CD4-positive, alpha-beta memory T cell (primary cell): Measurements from ENCODE around the gene CYP21A2. TPM values are rescaled to one million over a fixed set of nuclear protein-coding genes. Genes with fewer than 3 reads are reported as not detected.
"Not testable (repeated sequence)": the region's sequence is repeated elsewhere in the genome, so short reads cannot be mapped to it uniquely, and the experiment has no call there.

ENCODE experiments used
- CTCF ChIA-PET: fragments of 350-600 bp; sonication (Branson Sonifier 250); formaldehyde crosslinking; loops from one replicate; lab custom pipeline; 2021; ENCODE audit warnings: inconsistent platforms; ENCODE audit not compliant: partially characterized antibody; lab: Charles Lee
- POLR2A ChIA-PET: fragments of 350-600 bp; sonication (Branson Sonifier 250); formaldehyde crosslinking; loops from one replicate; lab custom pipeline; 2021; ENCODE audit not compliant: partially characterized antibody; lab: Charles Lee
- DNase-seq, 5 donors: peaks; one replicate each; pipeline versions ENCODE4 v3.0.0 to v3.0.0-alpha.2; 2020 to 2022; ENCODE audit warnings: mixed read lengths in 1 of 5
- H3K27ac ChIP-seq: one replicate; pipeline ENCODE4 v1.7.0; 2013; ENCODE audit warnings: low read depth, low read length
- H3K27me3 ChIP-seq: 2 replicates; pipeline ENCODE4 v1.7.0; 2013; ENCODE audit warnings: mild to moderate bottlenecking, low read length, moderate library complexity; ENCODE audit not compliant: insufficient read depth
- H3K36me3 ChIP-seq: 2 replicates; pipeline ENCODE4 v1.7.0; 2013; ENCODE audit warnings: mild to moderate bottlenecking, low read length, moderate library complexity; ENCODE audit not compliant: insufficient read depth
- H3K4me1 ChIP-seq: 2 replicates; pipeline ENCODE4 v1.7.0; 2013; ENCODE audit warnings: mild to moderate bottlenecking, low read length, moderate library complexity; ENCODE audit not compliant: insufficient read depth
- H3K4me3 ChIP-seq, 2 donors: one replicate each; pipeline ENCODE4 v1.7.0; 2013; ENCODE audit warnings: low read length in 2 of 2, mild to moderate bottlenecking in 1 of 2
- H3K9me3 ChIP-seq, 2 donors: one replicate each; pipeline ENCODE4 v1.7.0; 2013; ENCODE audit warnings: low read length in 2 of 2, control low read depth in 1 of 2; ENCODE audit not compliant: control insufficient read depth in 1 of 2
- H3K27ac Mint-ChIP-seq, 7 donors: one replicate each; pipeline ENCODE4 v1.8.0; 2020 to 2021; ENCODE audit warnings: mixed read lengths in 7 of 7, mild to moderate bottlenecking in 6 of 7, inconsistent platforms in 3 of 7, moderate library complexity in 3 of 7
- H3K27me3 Mint-ChIP-seq, 2 donors: one replicate each; pipeline ENCODE4 v1.8.0; 2020 to 2021; ENCODE audit warnings: mixed read lengths in 2 of 2
- H3K36me3 Mint-ChIP-seq, 2 donors: one replicate each; pipeline ENCODE4 v1.8.0; 2020 to 2021; ENCODE audit warnings: mixed read lengths in 2 of 2, inconsistent platforms in 1 of 2, mild to moderate bottlenecking in 1 of 2
- H3K4me1 Mint-ChIP-seq, 4 donors: one replicate each; pipeline ENCODE4 v1.8.0; 2020 to 2021; ENCODE audit warnings: mixed read lengths in 4 of 4, mild to moderate bottlenecking in 1 of 4
- H3K4me3 Mint-ChIP-seq, 8 donors: one replicate each; pipeline ENCODE4 v1.8.0; 2020 to 2021; ENCODE audit warnings: mixed read lengths in 8 of 8, mild to moderate bottlenecking in 7 of 8, moderate library complexity in 6 of 8, inconsistent platforms in 3 of 8
- H3K9me3 Mint-ChIP-seq, 8 donors: one replicate each; pipeline ENCODE4 v1.8.0; 2020 to 2021; ENCODE audit warnings: mixed read lengths in 8 of 8, mild to moderate bottlenecking in 5 of 8, inconsistent platforms in 3 of 8, moderate library complexity in 1 of 8
- intact Hi-C: fragments of 100-400 bp; cut with micrococcal nuclease; formaldehyde crosslinking; loops from one replicate; pipeline ENCODE4 v1.15.1; 2023
- polyA plus RNA-seq, 2 donors: library from polyadenylated mRNA; unstranded; fragments of 300-500 nt; fragmentation: Illumina TruSeq; gene quantifications; one replicate each; pipeline ENCODE4 v1.2.3, GENCODE V29; 2021
- total RNA-seq, 2 experiments: library from RNA; stranded (reverse); gene quantifications; one replicate each; pipeline ENCODE4 v1.2.3, GENCODE V29; 2021

Gene CYP21A2
- total and polyA plus RNA-seq, 4 experiments from 2014 or later, result 0.39 to 0.61 TPM; not detected in 2

DNA sequence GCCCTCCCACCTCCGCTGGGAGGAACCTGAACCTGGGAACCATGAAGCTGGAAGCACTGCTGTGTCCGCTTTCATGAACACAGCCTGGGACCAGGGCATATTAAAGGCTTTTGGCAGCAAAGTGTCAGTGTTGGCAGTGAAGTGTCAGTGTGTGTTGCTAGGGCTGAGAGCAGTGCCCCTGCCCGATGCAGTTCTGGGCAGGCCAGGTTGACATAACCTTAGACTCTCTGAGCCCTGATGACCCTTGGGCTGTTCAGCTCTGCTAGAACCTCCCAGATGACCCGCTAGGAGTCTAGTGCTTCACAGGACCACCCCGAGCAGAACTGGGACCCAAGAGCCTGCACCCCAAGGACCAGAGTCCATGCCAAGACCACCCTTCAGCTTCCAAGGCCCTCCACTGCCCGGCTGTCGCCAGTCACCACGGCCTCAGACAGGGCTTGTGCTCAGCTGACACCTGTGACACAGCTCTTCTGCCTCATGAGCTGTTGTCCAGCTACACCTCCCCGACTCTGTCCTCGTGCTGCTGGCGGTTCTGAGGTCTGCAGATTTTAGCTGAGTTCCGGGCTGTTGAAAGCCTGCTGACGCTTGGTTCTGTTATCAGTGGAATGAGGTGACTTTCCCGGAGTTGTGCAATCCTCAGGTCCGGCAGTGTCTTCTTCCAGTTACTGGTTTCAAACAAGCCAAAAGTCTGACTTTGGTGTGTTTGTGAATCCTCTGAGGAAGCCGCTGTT, 2.8 kb upstream of the CYP21A2 start:
- H3K27me3 ChIP-seq, H3K27ac Mint-ChIP-seq, intact Hi-C loops, POLR2A ChIA-PET, H3K9me3 ChIP-seq, H3K36me3 ChIP-seq, H3K4me3 ChIP-seq, CTCF ChIA-PET, H3K27me3 Mint-ChIP-seq, DNase-seq, H3K27ac ChIP-seq, H3K4me3 Mint-ChIP-seq, H3K9me3 Mint-ChIP-seq, H3K4me1 ChIP-seq, H3K36me3 Mint-ChIP-seq: not testable (repeated sequence)
- peaks cover 6 to 10% (median 7%) of the 10 kb centered on the region in 4 donors for H3K4me1 Mint-ChIP-seq

DNA sequence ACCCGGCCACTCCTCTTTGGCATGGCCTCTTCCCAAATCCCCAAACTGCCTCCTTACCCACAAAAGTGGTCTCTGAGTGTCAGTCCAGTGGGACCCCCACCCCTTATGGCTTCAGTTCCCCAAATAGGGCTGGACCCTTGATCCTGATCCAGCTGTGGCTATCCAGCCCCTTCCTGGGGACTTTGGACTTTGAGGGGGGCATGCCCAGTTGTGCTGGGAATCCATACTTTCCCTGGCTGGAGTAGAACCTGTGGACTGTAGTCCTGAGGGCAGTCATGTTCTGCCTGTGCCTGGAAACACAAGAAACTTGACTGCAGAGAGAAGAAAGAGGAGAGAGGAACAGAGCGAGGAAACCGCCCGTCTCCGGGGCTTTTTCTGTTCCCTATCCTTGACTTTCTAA, 1.1 kb upstream of the CYP21A2 start:
- H3K9me3 Mint-ChIP-seq, H3K36me3 ChIP-seq, H3K27ac ChIP-seq, H3K27ac Mint-ChIP-seq, H3K27me3 ChIP-seq, H3K4me1 ChIP-seq, H3K4me3 Mint-ChIP-seq, DNase-seq, H3K36me3 Mint-ChIP-seq, H3K27me3 Mint-ChIP-seq, H3K4me3 ChIP-seq, H3K9me3 ChIP-seq, CTCF ChIA-PET, POLR2A ChIA-PET, intact Hi-C loops: not testable (repeated sequence)
- peaks cover 6 to 10% (median 7%) of the 10 kb centered on the region in 4 donors for H3K4me1 Mint-ChIP-seq

DNA sequence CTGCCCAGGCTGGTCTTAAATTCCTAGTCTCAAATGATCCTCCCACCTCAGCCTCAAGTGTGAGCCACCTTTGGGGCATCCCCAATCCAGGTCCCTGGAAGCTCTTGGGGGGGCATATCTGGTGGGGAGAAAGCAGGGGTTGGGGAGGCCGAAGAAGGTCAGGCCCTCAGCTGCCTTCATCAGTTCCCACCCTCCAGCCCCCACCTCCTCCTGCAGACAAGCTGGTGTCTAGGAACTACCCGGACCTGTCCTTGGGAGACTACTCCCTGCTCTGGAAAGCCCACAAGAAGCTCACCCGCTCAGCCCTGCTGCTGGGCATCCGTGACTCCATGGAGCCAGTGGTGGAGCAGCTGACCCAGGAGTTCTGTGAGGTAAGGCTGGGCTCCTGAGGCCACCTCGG, 663 bp downstream of the CYP21A2 start:
- H3K27ac Mint-ChIP-seq, H3K9me3 Mint-ChIP-seq, H3K4me3 Mint-ChIP-seq, H3K9me3 ChIP-seq, DNase-seq, H3K27me3 ChIP-seq, intact Hi-C loops, POLR2A ChIA-PET, H3K4me1 ChIP-seq, H3K36me3 Mint-ChIP-seq, H3K27me3 Mint-ChIP-seq, H3K27ac ChIP-seq, H3K36me3 ChIP-seq, H3K4me3 ChIP-seq, CTCF ChIA-PET: not testable (repeated sequence)
- peaks cover 6 to 10% (median 7%) of the 10 kb centered on the region in 4 donors for H3K4me1 Mint-ChIP-seq

DNA sequence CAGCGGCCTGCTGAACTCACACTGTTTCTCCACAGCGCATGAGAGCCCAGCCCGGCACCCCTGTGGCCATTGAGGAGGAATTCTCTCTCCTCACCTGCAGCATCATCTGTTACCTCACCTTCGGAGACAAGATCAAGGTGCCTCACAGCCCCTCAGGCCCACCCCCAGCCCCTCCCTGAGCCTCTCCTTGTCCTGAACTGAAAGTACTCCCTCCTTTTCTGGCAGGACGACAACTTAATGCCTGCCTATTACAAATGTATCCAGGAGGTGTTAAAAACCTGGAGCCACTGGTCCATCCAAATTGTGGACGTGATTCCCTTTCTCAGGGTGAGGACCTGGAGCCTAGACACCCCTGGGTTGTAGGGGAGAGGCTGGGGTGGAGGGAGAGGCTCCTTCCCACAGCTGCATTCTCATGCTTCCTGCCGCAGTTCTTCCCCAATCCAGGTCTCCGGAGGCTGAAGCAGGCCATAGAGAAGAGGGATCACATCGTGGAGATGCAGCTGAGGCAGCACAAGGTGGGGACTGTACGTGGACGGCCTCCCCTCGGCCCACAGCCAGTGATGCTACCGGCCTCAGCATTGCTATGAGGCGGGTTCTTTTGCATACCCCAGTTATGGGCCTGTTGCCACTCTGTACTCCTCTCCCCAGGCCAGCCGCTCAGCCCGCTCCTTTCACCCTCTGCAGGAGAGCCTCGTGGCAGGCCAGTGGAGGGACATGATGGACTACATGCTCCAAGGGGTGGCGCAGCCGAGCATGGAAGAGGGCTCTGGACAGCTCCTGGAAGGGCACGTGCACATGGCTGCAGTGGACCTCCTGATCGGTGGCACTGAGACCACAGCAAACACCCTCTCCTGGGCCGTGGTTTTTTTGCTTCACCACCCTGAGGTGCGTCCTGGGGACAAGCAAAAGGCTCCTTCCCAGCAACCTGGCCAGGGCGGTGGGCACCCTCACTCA, 1.4 kb downstream of the CYP21A2 start:
- H3K4me3 ChIP-seq, H3K9me3 Mint-ChIP-seq, H3K27ac Mint-ChIP-seq, H3K27ac ChIP-seq, H3K36me3 Mint-ChIP-seq, DNase-seq, H3K4me3 Mint-ChIP-seq, POLR2A ChIA-PET, H3K27me3 ChIP-seq, H3K9me3 ChIP-seq, H3K4me1 ChIP-seq, H3K36me3 ChIP-seq, CTCF ChIA-PET, H3K27me3 Mint-ChIP-seq: not testable (repeated sequence)
- peaks cover 6 to 10% (median 7%) of the 10 kb centered on the region in 4 donors for H3K4me1 Mint-ChIP-seq
- intact Hi-C loops, result loop anchor here (10.0 kb wide), 1 partner anchor 115 kb away; the partner anchor contains the start of genes PPT2 and PRRT1

DNA sequence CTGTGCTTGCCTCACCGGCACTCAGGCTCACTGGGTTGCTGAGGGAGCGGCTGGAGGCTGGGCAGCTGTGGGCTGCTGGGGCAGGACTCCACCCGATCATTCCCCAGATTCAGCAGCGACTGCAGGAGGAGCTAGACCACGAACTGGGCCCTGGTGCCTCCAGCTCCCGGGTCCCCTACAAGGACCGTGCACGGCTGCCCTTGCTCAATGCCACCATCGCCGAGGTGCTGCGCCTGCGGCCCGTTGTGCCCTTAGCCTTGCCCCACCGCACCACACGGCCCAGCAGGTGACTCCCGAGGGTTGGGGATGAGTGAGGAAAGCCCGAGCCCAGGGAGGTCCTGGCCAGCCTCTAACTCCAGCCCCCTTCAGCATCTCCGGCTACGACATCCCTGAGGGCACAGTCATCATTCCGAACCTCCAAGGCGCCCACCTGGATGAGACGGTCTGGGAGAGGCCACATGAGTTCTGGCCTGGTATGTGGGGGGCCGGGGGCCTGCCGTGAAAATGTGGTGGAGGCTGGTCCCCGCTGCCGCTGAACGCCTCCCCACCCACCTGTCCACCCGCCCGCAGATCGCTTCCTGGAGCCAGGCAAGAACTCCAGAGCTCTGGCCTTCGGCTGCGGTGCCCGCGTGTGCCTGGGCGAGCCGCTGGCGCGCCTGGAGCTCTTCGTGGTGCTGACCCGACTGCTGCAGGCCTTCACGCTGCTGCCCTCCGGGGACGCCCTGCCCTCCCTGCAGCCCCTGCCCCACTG, 2.3 kb downstream of the CYP21A2 start:
- H3K27me3 ChIP-seq, H3K9me3 ChIP-seq, H3K27me3 Mint-ChIP-seq, H3K27ac ChIP-seq, H3K4me3 ChIP-seq, H3K4me3 Mint-ChIP-seq, H3K4me1 ChIP-seq, H3K36me3 ChIP-seq, CTCF ChIA-PET, POLR2A ChIA-PET, H3K36me3 Mint-ChIP-seq, H3K27ac Mint-ChIP-seq, DNase-seq, H3K9me3 Mint-ChIP-seq: not testable (repeated sequence)
- peaks cover 6 to 10% (median 7%) of the 10 kb centered on the region in 4 donors for H3K4me1 Mint-ChIP-seq
- intact Hi-C loops, result loop anchor here (10.0 kb wide), 1 partner anchor 114 kb away; the partner anchor contains the start of genes PPT2 and PRRT1

DNA sequence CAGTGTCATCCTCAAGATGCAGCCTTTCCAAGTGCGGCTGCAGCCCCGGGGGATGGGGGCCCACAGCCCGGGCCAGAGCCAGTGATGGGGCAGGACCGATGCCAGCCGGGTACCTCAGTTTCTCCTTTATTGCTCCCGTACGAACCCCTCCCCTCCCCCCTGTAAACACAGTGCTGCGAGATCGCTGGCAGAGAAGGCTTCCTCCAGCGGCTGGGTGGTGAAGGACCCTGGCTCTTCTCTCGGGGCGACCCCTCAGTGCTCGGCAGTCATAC, 2.8 kb downstream of the CYP21A2 start:
- H3K9me3 ChIP-seq, H3K4me1 ChIP-seq, H3K36me3 ChIP-seq, H3K36me3 Mint-ChIP-seq, DNase-seq, H3K9me3 Mint-ChIP-seq, H3K27me3 ChIP-seq, H3K27ac ChIP-seq, CTCF ChIA-PET, H3K27me3 Mint-ChIP-seq, H3K4me3 ChIP-seq, H3K4me3 Mint-ChIP-seq, POLR2A ChIA-PET, H3K27ac Mint-ChIP-seq: not testable (repeated sequence)
- H3K4me1 Mint-ChIP-seq, result peaks cover 6 to 10% (median 7%) of the 10 kb centered on the region in 4 donors
- intact Hi-C loops, result loop anchor here (10.0 kb wide), 1 partner anchor 114 kb away; the partner anchor contains the start of genes PPT2 and PRRT1

DNA sequence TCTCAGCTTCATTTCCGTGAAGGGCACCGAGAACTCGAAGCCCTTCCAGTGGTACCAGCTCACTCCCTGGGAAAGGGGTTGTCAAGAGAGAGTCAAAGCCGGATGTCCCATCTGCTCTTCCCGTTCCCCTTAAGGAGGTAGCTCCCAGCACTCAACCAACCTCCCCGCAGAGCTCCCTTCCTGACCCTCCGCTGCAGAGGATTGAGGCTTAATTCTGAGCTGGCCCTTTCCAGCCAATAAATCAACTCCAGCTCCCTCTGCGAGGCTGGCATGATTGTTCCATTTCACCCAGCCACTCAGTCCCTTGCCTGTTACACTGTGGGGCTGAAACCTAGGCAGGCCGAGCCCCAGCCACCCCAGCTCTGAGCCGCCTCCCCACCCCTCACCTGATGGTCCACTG, 3.2 kb downstream of the CYP21A2 start:
- H3K36me3 Mint-ChIP-seq, H3K27me3 Mint-ChIP-seq, DNase-seq, H3K27me3 ChIP-seq, H3K36me3 ChIP-seq, H3K27ac Mint-ChIP-seq, H3K27ac ChIP-seq, H3K9me3 ChIP-seq, H3K9me3 Mint-ChIP-seq, POLR2A ChIA-PET, CTCF ChIA-PET, H3K4me3 Mint-ChIP-seq, H3K4me1 ChIP-seq, H3K4me3 ChIP-seq: not testable (repeated sequence)
- H3K4me1 Mint-ChIP-seq, result peaks cover 6 to 10% (median 7%) of the 10 kb centered on the region in 4 donors
- intact Hi-C loops, result loop anchor here (10.0 kb wide), 1 partner anchor 113 kb away; the partner anchor contains the start of genes PPT2 and PRRT1
